Stomach (tissue), 4 donors: ENCODE results near the gene GREB1.

Experiments used
- EP300 ChIP-seq: sonication (generic); formaldehyde crosslinking; IDR thresholded peaks from one replicate; pipeline ENCODE4 v1.6.1; 2017; ENCODE audit warnings: antibody characterized with exemption
- POLR2A ChIP-seq, 4 donors: fragments of 450-650 bp; IDR thresholded peaks; one replicate each; pipeline ENCODE4 v1.6.1; 2016; ENCODE audit warnings: antibody characterized with exemption in 4 of 4, control low read depth in 2 of 4, mild to moderate bottlenecking in 1 of 4, moderate library complexity in 1 of 4
- POLR2AphosphoS5 ChIP-seq, 3 donors: sonication (generic); formaldehyde crosslinking; IDR thresholded peaks; one replicate each; pipeline ENCODE4 v1.6.1; 2016; ENCODE audit warnings: antibody characterized with exemption in 3 of 3
- TF ChIP-seq, protein P1 (sequence below), 7 experiments: fragments of 450-650 bp in 4 of 7; fragments of 200-600 bp in 3 of 7; sonication (generic) in 3 of 7; IDR thresholded peaks; one replicate each; pipeline ENCODE4 v1.5.1; 2016 to 2019; ENCODE audit warnings: antibody characterized with exemption in 7 of 7, control low read depth in 2 of 7, mild to moderate bottlenecking in 1 of 7

- TF ChIP-seq EP300: no peak
- TF ChIP-seq, protein P1, sequence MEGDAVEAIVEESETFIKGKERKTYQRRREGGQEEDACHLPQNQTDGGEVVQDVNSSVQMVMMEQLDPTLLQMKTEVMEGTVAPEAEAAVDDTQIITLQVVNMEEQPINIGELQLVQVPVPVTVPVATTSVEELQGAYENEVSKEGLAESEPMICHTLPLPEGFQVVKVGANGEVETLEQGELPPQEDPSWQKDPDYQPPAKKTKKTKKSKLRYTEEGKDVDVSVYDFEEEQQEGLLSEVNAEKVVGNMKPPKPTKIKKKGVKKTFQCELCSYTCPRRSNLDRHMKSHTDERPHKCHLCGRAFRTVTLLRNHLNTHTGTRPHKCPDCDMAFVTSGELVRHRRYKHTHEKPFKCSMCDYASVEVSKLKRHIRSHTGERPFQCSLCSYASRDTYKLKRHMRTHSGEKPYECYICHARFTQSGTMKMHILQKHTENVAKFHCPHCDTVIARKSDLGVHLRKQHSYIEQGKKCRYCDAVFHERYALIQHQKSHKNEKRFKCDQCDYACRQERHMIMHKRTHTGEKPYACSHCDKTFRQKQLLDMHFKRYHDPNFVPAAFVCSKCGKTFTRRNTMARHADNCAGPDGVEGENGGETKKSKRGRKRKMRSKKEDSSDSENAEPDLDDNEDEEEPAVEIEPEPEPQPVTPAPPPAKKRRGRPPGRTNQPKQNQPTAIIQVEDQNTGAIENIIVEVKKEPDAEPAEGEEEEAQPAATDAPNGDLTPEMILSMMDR (IDR thresholded peaks at IDR 0.05): no peak
- no peak for TF ChIP-seq POLR2AphosphoS5 (IDR thresholded peaks at IDR 0.05)
- TF ChIP-seq POLR2A (IDR thresholded peaks at IDR 0.05): no peak
Measured at GRCh38 chr2:11513319-11513718, 20.5 kb upstream of the GREB1 start.
